ENCODE data around the gene PTPRQ. TPM values are rescaled to one million over a fixed set of nuclear protein-coding genes. Genes with fewer than 3 reads are reported as not detected.
A peak's percentile ranks its signal among the peaks of the same experiment; 100 is the strongest.

The PTPRQ gene
- polyA plus RNA-seq, 1 of the 3 experiments (the other 2 are of a cell fraction): 0.46 TPM

DNA sequence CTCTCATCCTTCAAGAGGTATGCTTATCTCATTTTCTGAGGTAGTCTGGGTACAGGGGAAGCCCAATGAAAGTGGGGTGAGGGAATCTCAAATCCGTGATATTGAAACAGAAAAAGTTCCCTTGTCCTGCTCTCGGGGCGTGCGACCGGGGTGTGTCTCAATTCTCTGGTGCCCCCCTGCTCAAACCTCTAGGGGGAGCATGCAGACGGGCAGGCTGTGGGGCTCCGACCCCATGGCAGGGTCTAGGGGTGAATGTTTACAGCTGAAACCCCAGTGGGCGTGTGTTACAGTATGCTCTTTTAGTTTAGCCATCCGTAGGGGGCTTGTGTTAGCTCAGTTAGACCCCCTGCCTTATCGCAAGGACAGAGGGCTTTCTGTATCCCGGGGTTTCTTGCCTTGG, 68.7 kb downstream of the PTPRQ start:
- Histone ChIP-seq H3K4me2 (no peak overlapping the region), H3K79me2 (ENCODE audit: insufficient read depth) (no peaks in the 10 kb centered on the region), H3K9me3 (no peaks in the 10 kb centered on the region; the same call in 1 of the 2 replicates), H3K4me1 (ENCODE audit: control insufficient read depth in 1 of 2, insufficient read depth in 2 of 2, low read depth in 1 of 2, low read length in 1 of 2) (peaks cover 0 to 14% of the 10 kb centered on the region in 2 experiments), H3K27ac (ENCODE audit: low read depth in 2 of 2, low read length in 1 of 2) (no peak overlapping the region), H3K9ac (no peak overlapping the region), H3F3A (replicated peaks; ENCODE audit: insufficient read depth) (peaks cover 19% of the 10 kb centered on the region), H2AFZ (ENCODE audit: low read depth) (peak overlapping the region; percentile 80; the same call in 1 of the 2 replicates), H3K4me3 (ENCODE audit: low read depth in 2 of 2, low read length in 1 of 2) (peak overlapping the region; percentile 17 to 19; a peak in 2 of 4 replicates), H4K20me1 (ENCODE audit: insufficient read depth) (no peaks in the 10 kb centered on the region), H3K27me3 (ENCODE audit: insufficient read depth) (no peaks in the 10 kb centered on the region), H3K36me3 (replicated peaks in 1 of 2; ENCODE audit: control insufficient read depth in 1 of 2, insufficient read depth in 2 of 2, low read length in 1 of 2) (no peaks in the 10 kb centered on the region), H3K9me2 (no peaks in the 10 kb centered on the region)
- POLR2A ChIA-PET: no interaction called here
- WGBS (ENCODE audit: low lambda C conversion rate): 10% methylated on average over 10 of the region's 11 CpGs
- CTCF ChIA-PET: no interaction called here
- TF ChIP-seq SMC3 (IDR thresholded peaks at IDR 0.05; ENCODE audit: low read depth, low read length): no peak
- peak; percentile 39 for TF ChIP-seq CTCF (IDR thresholded peaks at IDR 0.05)
- DNase-seq: no peak

- peak overlapping the region; percentile 57; the same call in 1 of the 2 replicates for H3K4me2 ChIP-seq
- no peak overlapping the region for H3K27ac ChIP-seq (ENCODE audit: low read depth in 2 of 2, low read length in 1 of 2)
- DNase-seq: peak; percentile 1
- TF ChIP-seq POLR2AphosphoS5 (IDR thresholded peaks at IDR 0.05; ENCODE audit: low read depth, low read length) (peak; percentile 69), TEAD4 (IDR thresholded peaks at IDR 0.05; ENCODE audit: borderline replicate concordance, insufficient read depth) (no peak), SIN3A (IDR thresholded peaks at IDR 0.05; ENCODE audit: borderline replicate concordance, low read depth, low read length) (peak; percentile 53; the same call in 1 of the 2 replicates), MAX (IDR thresholded peaks at IDR 0.05; ENCODE audit: low read depth) (peak; percentile 79), TAF1 (IDR thresholded peaks at IDR 0.05; ENCODE audit: borderline replicate concordance, low read depth, low read length) (peak; percentile 53; the same call in 1 of the 2 replicates)
- H3K9ac ChIP-seq: no peak overlapping the region
- ChIA-PET CTCF (no interaction called here), POLR2A (no interaction called here)
- H3K79me2 ChIP-seq (ENCODE audit: insufficient read depth): no peaks in the 10 kb centered on the region
- H3K27me3 ChIP-seq (ENCODE audit: insufficient read depth): no peaks in the 10 kb centered on the region
- no peaks in the 10 kb centered on the region for H3K9me2 ChIP-seq
- H3K36me3 ChIP-seq (replicated peaks in 1 of 2; ENCODE audit: control insufficient read depth in 1 of 2, insufficient read depth in 2 of 2, low read length in 1 of 2): no peaks in the 10 kb centered on the region
- H3K9me3 ChIP-seq: no peaks in the 10 kb centered on the region; the same call in 1 of the 2 replicates
- H3K4me3 ChIP-seq (ENCODE audit: low read depth in 2 of 2, low read length in 1 of 2): peak overlapping the region; percentile 17 to 19; a peak in 2 of 4 replicates
- WGBS (ENCODE audit: low lambda C conversion rate): 23% methylated on average over 18 of the region's 18 CpGs
- H3F3A ChIP-seq (replicated peaks; ENCODE audit: insufficient read depth): peaks cover 19% of the 10 kb centered on the region
- H2AFZ ChIP-seq (ENCODE audit: low read depth): peak overlapping the region; percentile 80; the same call in 1 of the 2 replicates
- peaks cover 0 to 14% of the 10 kb centered on the region in 2 experiments for H3K4me1 ChIP-seq (ENCODE audit: control insufficient read depth in 1 of 2, insufficient read depth in 2 of 2, low read depth in 1 of 2, low read length in 1 of 2)
- no peaks in the 10 kb centered on the region for H4K20me1 ChIP-seq (ENCODE audit: insufficient read depth)
Measured at GRCh38 chr12:80513211-80513610, 69.2 kb downstream of the PTPRQ start.

- Histone ChIP-seq H2AFZ (ENCODE audit: low read depth) (no peak overlapping the region), H3K9ac (no peak overlapping the region), H3K27ac (ENCODE audit: low read depth in 2 of 2, low read length in 1 of 2) (no peak overlapping the region), H3K36me3 (replicated peaks in 1 of 2; ENCODE audit: control insufficient read depth in 1 of 2, insufficient read depth in 2 of 2, low read length in 1 of 2) (no peaks in the 10 kb centered on the region), H3F3A (replicated peaks; ENCODE audit: insufficient read depth) (no peaks in the 10 kb centered on the region), H3K27me3 (ENCODE audit: insufficient read depth) (no peaks in the 10 kb centered on the region), H4K20me1 (ENCODE audit: insufficient read depth) (no peaks in the 10 kb centered on the region), H3K9me3 (no peaks in the 10 kb centered on the region; the same call in 1 of the 2 replicates), H3K4me1 (ENCODE audit: control insufficient read depth in 1 of 2, insufficient read depth in 2 of 2, low read depth in 1 of 2, low read length in 1 of 2) (no peaks in the 10 kb centered on the region; a peak in 1 of 4 replicates), H3K9me2 (no peaks in the 10 kb centered on the region), H3K4me3 (ENCODE audit: low read depth in 2 of 2, low read length in 1 of 2) (no peak overlapping the region), H3K79me2 (ENCODE audit: insufficient read depth) (no peaks in the 10 kb centered on the region), H3K4me2 (no peak overlapping the region)
- 44% methylated on average over 2 of the region's 2 CpGs for WGBS (ENCODE audit: low lambda C conversion rate)
- ChIA-PET CTCF (no interaction called here), POLR2A (no interaction called here)
- TF ChIP-seq MXI1 (IDR thresholded peaks at IDR 0.05; ENCODE audit: low read depth, low read length): no peak
- TF ChIP-seq USF2 (IDR thresholded peaks at IDR 0.05; ENCODE audit: borderline replicate concordance, low read depth, low read length): no peak
- DNase-seq: no peak
Measured at GRCh38 chr12:80517655-80518054, 73.6 kb downstream of the PTPRQ start.

Measured in SK-N-SH (cell line).